Measurements from ENCODE around the gene ATP5MC2. TPM values are rescaled to one million over a fixed set of nuclear protein-coding genes. Genes with fewer than 3 reads are reported as not detected.
A peak's percentile ranks its signal among the peaks of the same experiment; 100 is the strongest.

The ATP5MC2 gene
- total RNA-seq, 1 experiment from 2014 or later, result 322 TPM

DNA sequence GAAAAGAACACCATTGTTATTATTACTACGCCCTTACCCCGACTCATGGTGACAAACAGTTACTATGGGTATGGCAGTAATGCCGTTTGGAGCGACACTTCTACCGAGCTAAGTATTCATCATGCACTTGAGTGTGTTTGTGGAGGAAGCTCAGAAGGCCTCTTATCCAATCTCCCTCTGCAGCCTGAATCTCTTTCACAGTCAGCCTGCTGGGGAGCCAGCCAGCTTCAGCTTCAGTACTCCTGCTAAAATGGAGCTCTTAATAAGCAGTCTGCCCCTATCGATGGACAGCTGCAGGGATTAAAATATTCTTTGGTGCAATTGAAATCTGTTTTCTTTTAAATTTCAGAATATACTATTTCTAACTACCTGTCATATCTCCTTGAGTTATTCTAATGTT lies 24.7 kb upstream of the ATP5MC2 start:
- H3K9ac ChIP-seq (ENCODE audit: low read length), result no peak overlapping the region
- no TSS peak for BruUV-seq (replicated peaks)
- no peak overlapping the region for H2AFZ ChIP-seq (ENCODE audit: low read length)
- ChIA-PET CTCF (interaction anchor here (0.5 to 2.5 kb wide), 3 partner anchors 43 to 175 kb away, joined by 6 to 15 read pairs (median 7); no protein-coding TSS in a partner anchor), POLR2A (ENCODE audit: unreplicated experiment) (no interaction called here)
- H3K4me2 ChIP-seq (ENCODE audit: low read length), result no peak overlapping the region
- H3K9me2 ChIP-seq (replicated peaks; ENCODE audit: low read length), result no peaks in the 10 kb centered on the region
- H3K9me3 ChIP-seq (ENCODE audit: low read length), result no peaks in the 10 kb centered on the region
- ATAC-seq (no peak), DNase-seq (peak; percentile 7)
- intact Hi-C loops (cut with micrococcal nuclease), result no loop called here
- no peak overlapping the region for H3K27ac ChIP-seq (ENCODE audit: low read length)
- H4K20me1 ChIP-seq (ENCODE audit: low read length), result no peaks in the 10 kb centered on the region
- H3K4me3 ChIP-seq (ENCODE audit: low read length), result no peak overlapping the region
- 0 out of 2 replicates have a peak, but pooled peaks cover 4% of the 10 kb centered on the region for H3K27me3 ChIP-seq (ENCODE audit: low read length)
- no peaks in the 10 kb centered on the region for H3F3A ChIP-seq (ENCODE audit: low read length, unreplicated experiment)
- H3K36me3 ChIP-seq (ENCODE audit: low read depth, low read length), result no peaks in the 10 kb centered on the region
- peaks cover 5% of the 10 kb centered on the region; the same call in 1 of the 2 replicates for H3K4me1 ChIP-seq (ENCODE audit: insufficient read depth, low read length)
- H3K79me2 ChIP-seq (ENCODE audit: low read length), result no peaks in the 10 kb centered on the region
- TF ChIP-seq EZH2phosphoT487 (IDR thresholded peaks at IDR 0.05; ENCODE audit: borderline replicate concordance, low read length) (no peak), EZH2 (IDR thresholded peaks at IDR 0.05; ENCODE audit: low read length, unreplicated experiment) (no peak)
- TF ChIP-seq, protein P1, sequence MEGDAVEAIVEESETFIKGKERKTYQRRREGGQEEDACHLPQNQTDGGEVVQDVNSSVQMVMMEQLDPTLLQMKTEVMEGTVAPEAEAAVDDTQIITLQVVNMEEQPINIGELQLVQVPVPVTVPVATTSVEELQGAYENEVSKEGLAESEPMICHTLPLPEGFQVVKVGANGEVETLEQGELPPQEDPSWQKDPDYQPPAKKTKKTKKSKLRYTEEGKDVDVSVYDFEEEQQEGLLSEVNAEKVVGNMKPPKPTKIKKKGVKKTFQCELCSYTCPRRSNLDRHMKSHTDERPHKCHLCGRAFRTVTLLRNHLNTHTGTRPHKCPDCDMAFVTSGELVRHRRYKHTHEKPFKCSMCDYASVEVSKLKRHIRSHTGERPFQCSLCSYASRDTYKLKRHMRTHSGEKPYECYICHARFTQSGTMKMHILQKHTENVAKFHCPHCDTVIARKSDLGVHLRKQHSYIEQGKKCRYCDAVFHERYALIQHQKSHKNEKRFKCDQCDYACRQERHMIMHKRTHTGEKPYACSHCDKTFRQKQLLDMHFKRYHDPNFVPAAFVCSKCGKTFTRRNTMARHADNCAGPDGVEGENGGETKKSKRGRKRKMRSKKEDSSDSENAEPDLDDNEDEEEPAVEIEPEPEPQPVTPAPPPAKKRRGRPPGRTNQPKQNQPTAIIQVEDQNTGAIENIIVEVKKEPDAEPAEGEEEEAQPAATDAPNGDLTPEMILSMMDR (conservative IDR thresholded peaks at IDR 0.05; ENCODE audit: low read depth, low read length), result no peak

DNA sequence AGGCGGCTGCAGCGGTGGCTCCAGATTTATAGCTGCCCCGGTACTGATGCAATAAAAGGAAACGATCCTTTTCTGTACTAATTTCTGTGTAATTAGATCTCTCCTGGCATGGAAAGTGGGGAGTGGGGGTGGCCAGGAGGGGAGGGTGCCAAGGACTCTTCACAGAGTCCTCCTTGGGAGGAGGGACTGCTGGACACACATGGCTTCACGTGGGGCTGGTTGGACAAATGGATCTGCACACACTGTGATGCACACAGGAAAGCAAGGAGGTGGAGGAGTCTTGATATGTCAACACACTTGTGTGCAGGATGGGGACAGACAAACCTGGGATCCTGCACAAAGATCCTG lies 23.8 kb upstream of the ATP5MC2 start:
- Histone ChIP-seq H3K4me2 (ENCODE audit: low read length) (no peak overlapping the region), H3K9me2 (replicated peaks; ENCODE audit: low read length) (no peaks in the 10 kb centered on the region), H3K79me2 (ENCODE audit: low read length) (no peaks in the 10 kb centered on the region), H3K9me3 (ENCODE audit: low read length) (no peaks in the 10 kb centered on the region), H3K4me1 (ENCODE audit: insufficient read depth, low read length) (peaks cover 5% of the 10 kb centered on the region; the same call in 1 of the 2 replicates), H3K27me3 (ENCODE audit: low read length) (0 out of 2 replicates have a peak, but pooled peaks cover 4% of the 10 kb centered on the region), H3K36me3 (ENCODE audit: low read depth, low read length) (no peaks in the 10 kb centered on the region), H3K27ac (ENCODE audit: low read length) (no peak overlapping the region), H3F3A (ENCODE audit: low read length, unreplicated experiment) (no peaks in the 10 kb centered on the region), H4K20me1 (ENCODE audit: low read length) (no peaks in the 10 kb centered on the region), H3K4me3 (ENCODE audit: low read length) (no peak overlapping the region), H3K9ac (ENCODE audit: low read length) (no peak overlapping the region), H2AFZ (ENCODE audit: low read length) (no peak overlapping the region)
- POLR2A ChIA-PET (ENCODE audit: unreplicated experiment), result interaction anchor here (0.6 kb wide), 1 partner anchor 74 kb away, joined by 11 read pairs; the partner anchor contains the start of gene ATF7
- no TSS peak for BruUV-seq (replicated peaks)
- intact Hi-C loops (cut with micrococcal nuclease), result no loop called here
- TF ChIP-seq EZH2 (IDR thresholded peaks at IDR 0.05; ENCODE audit: low read length, unreplicated experiment), result no peak
- TF ChIP-seq EZH2phosphoT487 (IDR thresholded peaks at IDR 0.05; ENCODE audit: borderline replicate concordance, low read length), result no peak
- TF ChIP-seq, protein P1 (conservative IDR thresholded peaks at IDR 0.05; ENCODE audit: low read depth, low read length), result no peak
- no peak for DNase-seq
- ATAC-seq, result no peak
- CTCF ChIA-PET, result interaction anchor here (0.5 to 2.5 kb wide), 4 partner anchors 19 to 120 kb away, joined by 3 to 15 read pairs (median 6); no protein-coding TSS in a partner anchor

DNA sequence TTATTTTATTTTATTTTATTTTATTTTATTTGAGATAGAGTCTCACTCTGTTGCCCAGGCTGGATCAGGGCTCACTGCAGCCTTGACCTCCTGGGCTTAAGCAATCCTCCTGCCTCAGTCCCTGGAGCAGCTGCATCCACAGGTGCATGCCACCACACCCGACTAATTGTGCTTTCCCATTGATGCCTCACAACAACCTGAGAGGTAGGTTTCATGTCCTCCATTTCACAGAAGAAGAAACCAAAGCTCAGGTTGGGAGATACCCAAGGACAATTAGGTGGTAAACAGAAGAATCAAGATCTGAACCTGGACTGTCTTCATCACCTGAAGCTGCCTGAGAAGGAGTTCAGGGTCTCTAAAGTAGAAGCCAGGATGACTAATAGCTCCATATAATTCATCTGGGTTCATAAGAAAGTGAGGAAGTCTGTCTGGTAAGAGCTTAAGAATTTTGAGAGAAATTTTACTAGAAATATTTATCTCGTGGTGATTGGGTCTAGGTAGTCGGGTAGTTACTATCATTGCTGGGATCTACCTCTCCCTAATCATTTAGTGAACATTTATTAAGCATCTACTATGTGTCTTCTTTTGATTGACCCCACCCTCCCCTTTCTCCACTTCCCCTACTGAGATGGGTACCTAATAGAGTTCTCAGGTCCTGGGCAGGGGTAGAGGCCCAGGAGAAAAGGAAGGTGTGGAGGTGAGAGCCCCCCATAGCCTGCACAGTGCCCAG lies 23.2 kb upstream of the ATP5MC2 start:
- ATAC-seq (no peak), DNase-seq (no peak)
- H3K9me2 ChIP-seq (replicated peaks; ENCODE audit: low read length), result no peaks in the 10 kb centered on the region
- no peaks in the 10 kb centered on the region for H3K79me2 ChIP-seq (ENCODE audit: low read length)
- H3K9ac ChIP-seq (ENCODE audit: low read length), result no peak overlapping the region
- no peak overlapping the region for H3K4me3 ChIP-seq (ENCODE audit: low read length)
- H2AFZ ChIP-seq (ENCODE audit: low read length), result no peak overlapping the region
- no peak overlapping the region for H3K4me2 ChIP-seq (ENCODE audit: low read length)
- H4K20me1 ChIP-seq (ENCODE audit: low read length), result no peaks in the 10 kb centered on the region
- no peaks in the 10 kb centered on the region for H3K36me3 ChIP-seq (ENCODE audit: low read depth, low read length)
- TF ChIP-seq EZH2 (IDR thresholded peaks at IDR 0.05; ENCODE audit: low read length, unreplicated experiment) (no peak), EZH2phosphoT487 (IDR thresholded peaks at IDR 0.05; ENCODE audit: borderline replicate concordance, low read length) (no peak)
- TF ChIP-seq, protein P1 (conservative IDR thresholded peaks at IDR 0.05; ENCODE audit: low read depth, low read length), result no peak
- 0 out of 2 replicates have a peak, but pooled peaks cover 4% of the 10 kb centered on the region for H3K27me3 ChIP-seq (ENCODE audit: low read length)
- ChIA-PET POLR2A (ENCODE audit: unreplicated experiment) (interaction anchor here (0.6 kb wide), 1 partner anchor 48 kb away, joined by 4 read pairs; no protein-coding TSS in a partner anchor), CTCF (interaction anchor here (0.5 to 2.5 kb wide), 3 partner anchors 20 to 119 kb away, joined by 3 to 15 read pairs (median 5); no protein-coding TSS in a partner anchor)
- H3K27ac ChIP-seq (ENCODE audit: low read length), result no peak overlapping the region
- H3K4me1 ChIP-seq (ENCODE audit: insufficient read depth, low read length), result peaks cover 5% of the 10 kb centered on the region; the same call in 1 of the 2 replicates
- no peaks in the 10 kb centered on the region for H3F3A ChIP-seq (ENCODE audit: low read length, unreplicated experiment)
- no TSS peak for BruUV-seq (replicated peaks)
- intact Hi-C loops (cut with micrococcal nuclease), result no loop called here
- H3K9me3 ChIP-seq (ENCODE audit: low read length), result no peaks in the 10 kb centered on the region
